ENCODE measurements around the gene SHE.

DNA sequence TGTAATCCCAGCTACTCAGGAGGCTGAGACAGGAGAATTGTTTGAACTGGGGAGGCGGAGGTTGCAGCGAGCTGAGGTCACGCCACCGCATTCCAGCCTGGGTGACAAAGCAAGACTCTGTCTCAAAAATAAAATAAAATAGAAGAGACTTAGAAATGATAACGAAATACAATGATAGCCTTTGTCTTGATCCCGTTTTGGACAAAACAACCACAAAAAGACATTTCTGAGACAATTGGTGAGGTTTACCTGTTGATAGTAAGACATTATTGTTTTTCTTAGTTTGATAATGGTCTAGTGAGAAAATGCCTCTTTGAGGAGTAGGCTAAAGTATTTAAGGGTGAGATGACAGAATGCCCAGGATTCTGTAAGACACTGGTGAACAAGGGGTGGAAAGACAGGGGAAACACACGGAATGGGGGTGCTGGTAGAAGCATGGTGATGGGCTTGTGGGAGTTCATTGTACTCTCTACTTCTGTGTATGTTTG lies 11.9 kb upstream of the SHE start:
- TF ChIP-seq, protein P1, sequence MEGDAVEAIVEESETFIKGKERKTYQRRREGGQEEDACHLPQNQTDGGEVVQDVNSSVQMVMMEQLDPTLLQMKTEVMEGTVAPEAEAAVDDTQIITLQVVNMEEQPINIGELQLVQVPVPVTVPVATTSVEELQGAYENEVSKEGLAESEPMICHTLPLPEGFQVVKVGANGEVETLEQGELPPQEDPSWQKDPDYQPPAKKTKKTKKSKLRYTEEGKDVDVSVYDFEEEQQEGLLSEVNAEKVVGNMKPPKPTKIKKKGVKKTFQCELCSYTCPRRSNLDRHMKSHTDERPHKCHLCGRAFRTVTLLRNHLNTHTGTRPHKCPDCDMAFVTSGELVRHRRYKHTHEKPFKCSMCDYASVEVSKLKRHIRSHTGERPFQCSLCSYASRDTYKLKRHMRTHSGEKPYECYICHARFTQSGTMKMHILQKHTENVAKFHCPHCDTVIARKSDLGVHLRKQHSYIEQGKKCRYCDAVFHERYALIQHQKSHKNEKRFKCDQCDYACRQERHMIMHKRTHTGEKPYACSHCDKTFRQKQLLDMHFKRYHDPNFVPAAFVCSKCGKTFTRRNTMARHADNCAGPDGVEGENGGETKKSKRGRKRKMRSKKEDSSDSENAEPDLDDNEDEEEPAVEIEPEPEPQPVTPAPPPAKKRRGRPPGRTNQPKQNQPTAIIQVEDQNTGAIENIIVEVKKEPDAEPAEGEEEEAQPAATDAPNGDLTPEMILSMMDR (IDR thresholded peaks at IDR 0.05) = no peak
- TF ChIP-seq POLR2A (IDR thresholded peaks at IDR 0.05) = no peak
